ENCODE data around the gene TBC1D8. TPM values are rescaled to one million over a fixed set of nuclear protein-coding genes. Genes with fewer than 3 reads are reported as not detected.

Gene TBC1D8
- total RNA-seq, 1 experiment from 2014 or later = 51.7 TPM

DNA sequence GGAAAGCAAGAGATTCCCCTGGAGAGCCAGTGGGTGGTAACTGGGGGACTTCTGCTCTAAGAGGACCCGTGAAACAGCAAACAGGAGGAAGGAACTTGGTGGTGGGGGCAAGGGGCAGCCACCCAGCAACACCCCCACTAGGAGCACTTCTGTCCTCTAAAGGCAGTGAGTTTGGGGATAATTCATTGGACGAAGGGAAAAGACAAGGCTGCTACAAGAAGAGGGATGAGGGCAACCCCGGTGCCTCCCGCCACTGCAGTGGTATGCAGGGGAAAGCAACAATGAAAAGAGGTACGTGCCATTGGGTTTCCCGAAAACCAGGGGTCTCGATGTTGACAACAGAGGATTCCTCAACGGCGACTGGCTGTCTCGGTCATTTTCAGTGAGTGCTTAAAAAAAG, 140.0 kb downstream of the TBC1D8 start:
- ChIA-PET POLR2A (interaction anchor here (0.7 kb wide), 1 partner anchor 630 kb away, joined by 4 read pairs; no protein-coding TSS in a partner anchor), CTCF (no interaction called here)
- H3K4me1 Mint-ChIP-seq = peaks cover 19% of the 10 kb centered on the region
- ATAC-seq (no peak), DNase-seq (ENCODE audit: low spot score) (no peak)
- no peak overlapping the region for H3K4me3 Mint-ChIP-seq
- H3K27ac Mint-ChIP-seq = peak overlapping the region; percentile 70; the same call in 1 of the 2 replicates
- H3K9me3 Mint-ChIP-seq = no peaks in the 10 kb centered on the region
- TF ChIP-seq MXD4 (CRISPR knock-in tag; IDR thresholded peaks at IDR 0.05; ENCODE audit: borderline replicate concordance) = no peak
- TF ChIP-seq, protein P1, sequence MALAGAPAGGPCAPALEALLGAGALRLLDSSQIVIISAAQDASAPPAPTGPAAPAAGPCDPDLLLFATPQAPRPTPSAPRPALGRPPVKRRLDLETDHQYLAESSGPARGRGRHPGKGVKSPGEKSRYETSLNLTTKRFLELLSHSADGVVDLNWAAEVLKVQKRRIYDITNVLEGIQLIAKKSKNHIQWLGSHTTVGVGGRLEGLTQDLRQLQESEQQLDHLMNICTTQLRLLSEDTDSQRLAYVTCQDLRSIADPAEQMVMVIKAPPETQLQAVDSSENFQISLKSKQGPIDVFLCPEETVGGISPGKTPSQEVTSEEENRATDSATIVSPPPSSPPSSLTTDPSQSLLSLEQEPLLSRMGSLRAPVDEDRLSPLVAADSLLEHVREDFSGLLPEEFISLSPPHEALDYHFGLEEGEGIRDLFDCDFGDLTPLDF (CRISPR knock-in tag; IDR thresholded peaks at IDR 0.05) = no peak
- no peak for TF ChIP-seq TEAD4 (CRISPR knock-in tag; IDR thresholded peaks at IDR 0.05)
- no peak for TF ChIP-seq TCF7 (CRISPR knock-in tag; IDR thresholded peaks at IDR 0.05; ENCODE audit: low read depth)
- peaks cover 83% of the 10 kb centered on the region for H3K36me3 Mint-ChIP-seq
- no peaks in the 10 kb centered on the region for H3K27me3 Mint-ChIP-seq (ENCODE audit: low read depth)

GRCh38 chr2:101007415-101008345, 143.5 kb downstream of the TBC1D8 start:
- no peaks in the 10 kb centered on the region for H3K9me3 Mint-ChIP-seq
- ATAC-seq (peak; percentile 56), DNase-seq (ENCODE audit: low spot score) (no peak)
- H3K36me3 Mint-ChIP-seq = peaks cover 90% of the 10 kb centered on the region
- no peaks in the 10 kb centered on the region for H3K27me3 Mint-ChIP-seq (ENCODE audit: low read depth)
- peaks cover 46% of the 10 kb centered on the region for H3K4me1 Mint-ChIP-seq
- no peak overlapping the region for H3K4me3 Mint-ChIP-seq
- ChIA-PET CTCF (interaction anchor here (0.5 to 2.0 kb wide), 9 partner anchors 21 to 397 kb away, joined by 3 to 8 read pairs (median 3); partner anchors contain the start of gene TBC1D8), POLR2A (interaction anchor here (0.6 to 1.4 kb wide), 5 partner anchors 18 to 245 kb away, joined by 3 read pairs; partner anchors contain the start of gene CNOT11)
- peak overlapping the region; percentile 57 for H3K27ac Mint-ChIP-seq
- TF ChIP-seq PRRX2 (CRISPR knock-in tag; IDR thresholded peaks at IDR 0.05) (peak; percentile 79; the same call in 1 of the 2 replicates), ZSCAN18 (CRISPR knock-in tag; IDR thresholded peaks at IDR 0.05) (no peak), ZNF138 (CRISPR knock-in tag; conservative IDR thresholded peaks at IDR 0.05) (no peak), HMGA2 (CRISPR knock-in tag; IDR thresholded peaks at IDR 0.05) (no peak), CBFB (CRISPR knock-in tag; IDR thresholded peaks at IDR 0.05; ENCODE audit: low read depth) (no peak), AR (CRISPR knock-in tag; IDR thresholded peaks at IDR 0.05) (peak; percentile 67; the same call in 1 of the 2 replicates), TEAD1 (CRISPR knock-in tag; IDR thresholded peaks at IDR 0.05) (no peak), ZNF232 (CRISPR knock-in tag; IDR thresholded peaks at IDR 0.05) (no peak), ZNF423 (CRISPR knock-in tag; IDR thresholded peaks at IDR 0.05) (no peak), NFATC4 (CRISPR knock-in tag; IDR thresholded peaks at IDR 0.05) (peak; percentile 89), TP53 (CRISPR knock-in tag; IDR thresholded peaks at IDR 0.05) (no peak), NFE2L1 (CRISPR knock-in tag; IDR thresholded peaks at IDR 0.05) (no peak), MYBL2 (CRISPR knock-in tag; IDR thresholded peaks at IDR 0.05) (peak; percentile 58; the same call in 1 of the 2 replicates), NR2C2 (CRISPR knock-in tag; IDR thresholded peaks at IDR 0.05) (no peak), ZNF416 (CRISPR knock-in tag; IDR thresholded peaks at IDR 0.05) (peak; percentile 86)
- TF ChIP-seq, protein P2, sequence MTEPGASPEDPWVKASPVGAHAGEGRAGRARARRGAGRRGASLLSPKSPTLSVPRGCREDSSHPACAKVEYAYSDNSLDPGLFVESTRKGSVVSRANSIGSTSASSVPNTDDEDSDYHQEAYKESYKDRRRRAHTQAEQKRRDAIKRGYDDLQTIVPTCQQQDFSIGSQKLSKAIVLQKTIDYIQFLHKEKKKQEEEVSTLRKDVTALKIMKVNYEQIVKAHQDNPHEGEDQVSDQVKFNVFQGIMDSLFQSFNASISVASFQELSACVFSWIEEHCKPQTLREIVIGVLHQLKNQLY (CRISPR knock-in tag; IDR thresholded peaks at IDR 0.05) = no peak
- TF ChIP-seq, protein P3, sequence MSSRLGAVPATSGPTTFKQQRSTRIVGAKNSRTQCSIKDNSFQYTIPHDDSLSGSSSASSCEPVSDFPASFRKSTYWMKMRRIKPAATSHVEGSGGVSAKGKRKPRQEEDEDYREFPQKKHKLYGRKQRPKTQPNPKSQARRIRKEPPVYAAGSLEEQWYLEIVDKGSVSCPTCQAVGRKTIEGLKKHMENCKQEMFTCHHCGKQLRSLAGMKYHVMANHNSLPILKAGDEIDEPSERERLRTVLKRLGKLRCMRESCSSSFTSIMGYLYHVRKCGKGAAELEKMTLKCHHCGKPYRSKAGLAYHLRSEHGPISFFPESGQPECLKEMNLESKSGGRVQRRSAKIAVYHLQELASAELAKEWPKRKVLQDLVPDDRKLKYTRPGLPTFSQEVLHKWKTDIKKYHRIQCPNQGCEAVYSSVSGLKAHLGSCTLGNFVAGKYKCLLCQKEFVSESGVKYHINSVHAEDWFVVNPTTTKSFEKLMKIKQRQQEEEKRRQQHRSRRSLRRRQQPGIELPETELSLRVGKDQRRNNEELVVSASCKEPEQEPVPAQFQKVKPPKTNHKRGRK (CRISPR knock-in tag; IDR thresholded peaks at IDR 0.05; ENCODE audit: borderline replicate concordance) = no peak
- TF ChIP-seq, protein P4, sequence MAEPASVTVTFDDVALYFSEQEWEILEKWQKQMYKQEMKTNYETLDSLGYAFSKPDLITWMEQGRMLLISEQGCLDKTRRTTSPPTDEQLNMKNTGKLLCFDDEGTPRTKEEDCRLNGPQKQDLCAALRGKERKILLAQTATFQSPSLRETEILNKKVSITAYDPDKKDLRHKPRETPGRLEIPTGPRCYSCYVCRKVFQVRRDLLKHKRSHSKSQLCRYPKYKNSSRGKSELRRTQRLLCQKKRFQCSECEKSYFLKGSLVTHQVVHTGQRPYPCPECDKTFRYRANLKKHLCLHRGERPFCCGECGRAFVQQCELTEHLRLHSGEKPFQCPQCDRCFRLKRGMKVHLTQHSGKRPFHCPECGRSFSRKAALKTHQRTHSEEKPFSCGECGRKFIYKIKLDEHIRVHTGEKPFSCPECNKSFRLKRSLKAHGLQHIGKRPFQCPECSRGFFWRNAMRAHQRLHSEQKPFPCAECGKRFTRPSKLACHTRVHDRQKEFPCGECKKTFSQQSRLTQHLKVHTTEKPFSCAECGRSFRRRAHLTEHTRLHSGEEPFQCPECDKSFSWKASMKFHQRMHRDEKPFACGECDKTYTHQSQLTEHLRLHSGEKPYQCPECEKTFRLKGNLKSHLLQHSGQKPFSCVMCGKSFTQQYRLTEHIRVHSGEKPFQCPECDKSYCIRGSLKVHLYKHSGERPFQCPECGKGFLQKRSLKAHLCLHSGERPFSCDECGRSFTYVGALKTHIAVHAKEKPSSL (CRISPR knock-in tag; conservative IDR thresholded peaks at IDR 0.05) = peak; percentile 71; the same call in 1 of the 2 replicates
- TF ChIP-seq, protein P5, sequence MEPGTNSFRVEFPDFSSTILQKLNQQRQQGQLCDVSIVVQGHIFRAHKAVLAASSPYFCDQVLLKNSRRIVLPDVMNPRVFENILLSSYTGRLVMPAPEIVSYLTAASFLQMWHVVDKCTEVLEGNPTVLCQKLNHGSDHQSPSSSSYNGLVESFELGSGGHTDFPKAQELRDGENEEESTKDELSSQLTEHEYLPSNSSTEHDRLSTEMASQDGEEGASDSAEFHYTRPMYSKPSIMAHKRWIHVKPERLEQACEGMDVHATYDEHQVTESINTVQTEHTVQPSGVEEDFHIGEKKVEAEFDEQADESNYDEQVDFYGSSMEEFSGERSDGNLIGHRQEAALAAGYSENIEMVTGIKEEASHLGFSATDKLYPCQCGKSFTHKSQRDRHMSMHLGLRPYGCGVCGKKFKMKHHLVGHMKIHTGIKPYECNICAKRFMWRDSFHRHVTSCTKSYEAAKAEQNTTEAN (CRISPR knock-in tag; IDR thresholded peaks at IDR 0.05) = no peak
